ENCODE results near the gene COQ3. TPM values are rescaled to one million over a fixed set of nuclear protein-coding genes. Genes with fewer than 3 reads are reported as not detected.
"Not testable (repeated sequence)": the region's sequence is repeated elsewhere in the genome, so short reads cannot be mapped to it uniquely, and the experiment has no call there.

Gene COQ3
- polyA plus RNA-seq, 4 donors: 10.4 to 13.2 (median 12.3) TPM

DNA sequence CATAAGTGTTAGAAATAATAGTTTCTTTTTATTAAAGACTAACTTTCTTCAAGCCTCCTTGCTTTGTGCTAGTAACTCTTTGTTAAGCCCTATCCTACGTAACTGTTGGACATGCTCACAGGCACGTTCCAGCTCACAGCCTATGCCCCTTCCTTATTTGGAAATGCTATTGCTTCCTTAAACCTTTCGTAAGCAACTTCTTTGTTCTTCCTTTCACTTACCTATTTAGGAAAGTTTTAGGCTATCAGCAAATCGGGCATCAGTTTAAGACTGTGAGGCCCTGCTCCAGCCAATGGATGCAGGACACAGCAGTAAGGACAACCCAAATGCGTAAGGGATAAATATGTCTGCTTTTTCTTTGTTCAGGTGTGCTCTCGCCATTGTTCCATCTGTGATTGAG is 58.7 kb downstream of the COQ3 start:
- DNase-seq (ENCODE audit: low read depth in 4 of 4, low spot score in 3 of 4): not testable (repeated sequence)

- no peak for DNase-seq (ENCODE audit: low read depth in 4 of 4, low spot score in 3 of 4)
Observed at GRCh38 chr6:99334526-99335127, 59.4 kb downstream of the COQ3 start.

- no peak for DNase-seq (ENCODE audit: low read depth in 4 of 4, low spot score in 3 of 4)
Observed at GRCh38 chr6:99333068-99333467, 60.9 kb downstream of the COQ3 start.

DNA sequence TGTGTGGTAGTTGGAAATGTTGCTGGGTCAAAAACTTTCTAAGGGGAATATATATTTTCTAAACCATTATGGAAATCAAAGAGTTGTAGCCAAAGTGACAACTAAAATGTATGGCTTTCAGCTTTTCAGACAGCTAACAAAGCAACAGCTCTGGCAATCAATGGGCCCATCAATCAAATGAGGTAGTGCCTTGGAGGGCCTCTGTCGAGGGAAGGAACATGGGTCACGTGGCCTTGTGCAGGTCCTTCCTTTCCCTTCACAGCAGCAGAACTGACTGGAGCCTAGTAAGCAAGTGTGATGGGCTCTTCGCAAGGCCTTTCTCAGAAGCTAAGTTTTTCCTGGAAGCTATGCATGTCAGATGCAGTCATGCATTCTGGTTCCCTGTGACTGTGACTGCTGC is 62.5 kb downstream of the COQ3 start:
- DNase-seq (ENCODE audit: low read depth in 4 of 4, low spot score in 3 of 4): no peak

- no peak for DNase-seq (ENCODE audit: low read depth in 4 of 4, low spot score in 3 of 4)
Observed at GRCh38 chr6:99330159-99330558, 63.8 kb downstream of the COQ3 start.

- no peak for DNase-seq (ENCODE audit: low read depth in 4 of 4, low spot score in 3 of 4)
Observed at GRCh38 chr6:99324996-99325395, 69.0 kb downstream of the COQ3 start.

Other genes starting within 250 kb of the COQ3 start
- 1 to 10 TPM; 4.7 to 9.3 (median 5.6) TPM for gene FAXC, start 44.5 kb downstream of the COQ3 start, polyA plus RNA-seq (ENCODE audit: insufficient read length in 4 of 4)
- 100 to 1,000 TPM; 238 to 415 (median 323) TPM for gene PNISR, start 31.1 kb upstream of the COQ3 start, polyA plus RNA-seq (ENCODE audit: insufficient read length in 4 of 4)
- 10 to 100 TPM in 2 of 4 donors, 1 to 10 TPM in 2; 8.0 to 13.1 (median 10.6) TPM for gene USP45, start 121.2 kb upstream of the COQ3 start, polyA plus RNA-seq (ENCODE audit: insufficient read length in 4 of 4)
- gene CCNC, start 174.5 kb upstream of the COQ3 start, polyA plus RNA-seq (ENCODE audit: insufficient read length in 4 of 4): 10 to 100 TPM; 59.4 to 94.1 (median 88.0) TPM
- gene PRDM13, start 212.6 kb upstream of the COQ3 start, polyA plus RNA-seq (ENCODE audit: insufficient read length in 4 of 4): not detected